Stomach (tissue), 9 donors: ENCODE data around the gene CLRN2. TPM values are rescaled to one million over a fixed set of nuclear protein-coding genes. Genes with fewer than 3 reads are reported as not detected.

ENCODE experiments used
- DNase-seq, 2 donors: peaks; one replicate each; pipeline versions ENCODE4 v3.0.0 to v3.0.0-alpha.2; 2013 to 2019
- H3K27ac ChIP-seq, 5 donors: fragments of 200-600 bp in 4 of 5; sonication (generic) in 4 of 5; one replicate each; pipeline ENCODE4 v1.5.1; 2013 to 2019; ENCODE audit warnings: mild to moderate bottlenecking in 1 of 5, moderate library complexity in 1 of 5
- H3K27me3 ChIP-seq, 3 donors: fragments of 200-600 bp; sonication (generic); one replicate each; pipeline ENCODE4 v1.5.1; 2017 to 2019; ENCODE audit warnings: mixed run types in 1 of 3
- H3K36me3 ChIP-seq, 4 donors: fragments of 200-600 bp; sonication (generic); 1 replicate in 3 of 4; 2 replicates in 1 of 4; pipeline ENCODE4 v1.5.1; 2016 to 2019
- H3K4me1 ChIP-seq, 4 donors: fragments of 200-600 bp; sonication (generic); one replicate each; pipeline ENCODE4 v1.5.1; 2016 to 2019
- H3K4me3 ChIP-seq, 4 donors: fragments of 200-600 bp; sonication (generic) in 3 of 4; one replicate each; pipeline ENCODE4 v1.5.1; 2016 to 2019; ENCODE audit warnings: mild to moderate bottlenecking in 1 of 4
- H3K9me3 ChIP-seq, 4 donors: fragments of 200-600 bp; sonication (generic); one replicate each; pipeline ENCODE4 v1.5.1; 2016 to 2019
- EP300 ChIP-seq: sonication (generic); formaldehyde crosslinking; IDR thresholded peaks from one replicate; pipeline ENCODE4 v1.6.1; 2017; ENCODE audit warnings: antibody characterized with exemption
- POLR2A ChIP-seq, 4 donors: fragments of 450-650 bp; IDR thresholded peaks; one replicate each; pipeline ENCODE4 v1.6.1; 2016; ENCODE audit warnings: antibody characterized with exemption in 4 of 4, control low read depth in 2 of 4, mild to moderate bottlenecking in 1 of 4, moderate library complexity in 1 of 4
- POLR2AphosphoS5 ChIP-seq, 3 donors: sonication (generic); formaldehyde crosslinking; IDR thresholded peaks; one replicate each; pipeline ENCODE4 v1.6.1; 2016; ENCODE audit warnings: antibody characterized with exemption in 3 of 3
- WGBS, 5 donors: extraction: QIAGEN DNeasy Blood & Tissue Kit in 3 of 5; methylation state at CpG; one replicate each; pipeline versions ENCODE4 v1.1.5 to v1.1.7; 2013 to 2018; 5-methylcytosine and 5-hydroxymethylcytosine counted together
- intact Hi-C: fragments of 100-400 bp; cut with DNase I; formaldehyde crosslinking; loops from one replicate; pipeline ENCODE4 v1.15.1; 2023; ENCODE audit warnings: low total_unique reads
- polyA plus RNA-seq, 3 donors: library from polyadenylated mRNA; stranded (reverse); fragments of 200-250 nt; gene quantifications; one replicate each; pipeline ENCODE4 v1.2.3, GENCODE V29; 2013
- total RNA-seq, 5 donors: library from RNA; depleted of rRNA; stranded (reverse); fragments of >200 nt; gene quantifications; one replicate each; pipeline versions ENCODE4 v1.1.0 to v1.2.3, GENCODE V29; 2014 to 2016
- TF ChIP-seq, protein P1 (sequence below), 7 experiments: fragments of 450-650 bp in 4 of 7; fragments of 200-600 bp in 3 of 7; sonication (generic) in 3 of 7; IDR thresholded peaks; one replicate each; pipeline ENCODE4 v1.5.1; 2016 to 2019; ENCODE audit warnings: antibody characterized with exemption in 7 of 7, control low read depth in 2 of 7, mild to moderate bottlenecking in 1 of 7
- donor health status: healthy with polysubstance abuse.
- donor health status: Bipolar disorder and iron deficiency.
- donor health status: healthy.

The CLRN2 gene
- total and polyA plus RNA-seq, 8 donors: not detected

DNA sequence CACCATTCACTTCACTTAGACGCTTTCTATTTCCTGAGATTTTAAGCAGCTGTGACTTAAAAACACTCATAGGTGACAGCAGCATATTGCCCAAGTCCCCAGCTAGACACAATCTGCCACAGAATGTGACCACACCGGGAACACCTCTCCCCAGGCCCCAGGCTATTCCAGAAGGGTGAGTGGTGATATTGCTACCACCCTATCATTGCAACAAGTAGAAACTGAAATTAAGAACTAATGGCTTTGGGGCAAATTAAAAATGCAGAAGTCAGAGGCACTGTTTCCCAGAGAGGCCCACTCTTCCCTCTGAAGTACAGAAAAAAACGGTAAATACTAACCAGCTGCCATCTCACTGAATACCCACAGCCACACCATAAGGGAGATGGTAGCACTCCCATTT lies 38.1 kb upstream of the CLRN2 start:
- Histone ChIP-seq H3K4me3 (no peak overlapping the region), H3K36me3 (peaks cover 0 to 31% (median 2%) of the 10 kb centered on the region in 4 donors), H3K4me1 (no peaks in the 10 kb centered on the region), H3K27ac (no peak overlapping the region), H3K9me3 (peaks cover 0 to 11% (median 3%) of the 10 kb centered on the region in 4 donors), H3K27me3 (no peaks in the 10 kb centered on the region)
- intact Hi-C loops: no loop called here
- TF ChIP-seq EP300 (no peak), POLR2A (IDR thresholded peaks at IDR 0.05) (no peak), POLR2AphosphoS5 (IDR thresholded peaks at IDR 0.05) (no peak)
- TF ChIP-seq, protein P1, sequence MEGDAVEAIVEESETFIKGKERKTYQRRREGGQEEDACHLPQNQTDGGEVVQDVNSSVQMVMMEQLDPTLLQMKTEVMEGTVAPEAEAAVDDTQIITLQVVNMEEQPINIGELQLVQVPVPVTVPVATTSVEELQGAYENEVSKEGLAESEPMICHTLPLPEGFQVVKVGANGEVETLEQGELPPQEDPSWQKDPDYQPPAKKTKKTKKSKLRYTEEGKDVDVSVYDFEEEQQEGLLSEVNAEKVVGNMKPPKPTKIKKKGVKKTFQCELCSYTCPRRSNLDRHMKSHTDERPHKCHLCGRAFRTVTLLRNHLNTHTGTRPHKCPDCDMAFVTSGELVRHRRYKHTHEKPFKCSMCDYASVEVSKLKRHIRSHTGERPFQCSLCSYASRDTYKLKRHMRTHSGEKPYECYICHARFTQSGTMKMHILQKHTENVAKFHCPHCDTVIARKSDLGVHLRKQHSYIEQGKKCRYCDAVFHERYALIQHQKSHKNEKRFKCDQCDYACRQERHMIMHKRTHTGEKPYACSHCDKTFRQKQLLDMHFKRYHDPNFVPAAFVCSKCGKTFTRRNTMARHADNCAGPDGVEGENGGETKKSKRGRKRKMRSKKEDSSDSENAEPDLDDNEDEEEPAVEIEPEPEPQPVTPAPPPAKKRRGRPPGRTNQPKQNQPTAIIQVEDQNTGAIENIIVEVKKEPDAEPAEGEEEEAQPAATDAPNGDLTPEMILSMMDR (IDR thresholded peaks at IDR 0.05): no peak
- WGBS, 5 donors: 74 to 86% (median 79%) methylated on average over 3 of the region's 3 CpGs
- no peak for DNase-seq

DNA sequence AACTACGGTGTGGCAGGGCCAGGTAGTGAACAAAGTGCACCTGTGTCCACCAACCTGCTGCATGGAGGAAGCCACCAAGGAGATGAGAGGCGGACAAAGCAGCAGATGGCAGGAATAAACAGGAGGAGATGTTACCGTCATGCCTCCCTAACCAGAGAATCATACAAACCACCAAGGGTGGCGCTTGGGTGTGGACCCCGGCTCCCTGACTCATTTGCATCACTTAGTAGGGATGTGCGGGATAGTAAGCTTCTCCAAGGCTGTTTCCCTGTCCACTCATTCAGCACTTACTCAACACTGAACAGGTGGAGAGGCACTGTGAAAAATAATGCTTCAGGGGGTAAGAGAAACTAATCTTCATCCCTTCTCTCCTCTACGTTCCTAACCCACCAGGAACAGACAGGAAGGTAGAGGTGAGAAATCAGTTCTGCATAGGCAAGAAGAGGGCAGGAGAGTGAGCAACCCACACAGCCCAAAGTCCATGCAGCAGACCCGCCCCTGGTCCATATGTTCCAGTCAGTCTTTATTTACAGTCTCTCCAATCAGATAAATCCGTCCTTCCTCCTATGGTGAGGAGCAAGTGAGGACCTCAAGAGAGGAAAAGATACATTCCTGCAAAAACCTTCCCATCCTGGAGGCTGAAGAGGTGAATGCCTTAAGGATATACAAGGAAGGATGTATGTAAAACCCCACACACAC lies 37.0 kb upstream of the CLRN2 start:
- DNase-seq: no peak
- H3K27me3 ChIP-seq: no peaks in the 10 kb centered on the region
- intact Hi-C loops: no loop called here
- H3K36me3 ChIP-seq: peaks cover 0 to 42% (median 7%) of the 10 kb centered on the region in 4 donors
- H3K27ac ChIP-seq: no peak overlapping the region
- H3K4me3 ChIP-seq: no peak overlapping the region
- WGBS, 5 donors: 74 to 87% (median 79%) methylated on average over 9 of the region's 9 CpGs
- TF ChIP-seq, protein P1 (IDR thresholded peaks at IDR 0.05): no peak
- TF ChIP-seq POLR2AphosphoS5 (IDR thresholded peaks at IDR 0.05) (no peak), POLR2A (IDR thresholded peaks at IDR 0.05) (no peak), EP300 (no peak)
- H3K4me1 ChIP-seq: no peaks in the 10 kb centered on the region
- H3K9me3 ChIP-seq: peaks cover 0 to 11% (median 3%) of the 10 kb centered on the region in 4 donors

DNA sequence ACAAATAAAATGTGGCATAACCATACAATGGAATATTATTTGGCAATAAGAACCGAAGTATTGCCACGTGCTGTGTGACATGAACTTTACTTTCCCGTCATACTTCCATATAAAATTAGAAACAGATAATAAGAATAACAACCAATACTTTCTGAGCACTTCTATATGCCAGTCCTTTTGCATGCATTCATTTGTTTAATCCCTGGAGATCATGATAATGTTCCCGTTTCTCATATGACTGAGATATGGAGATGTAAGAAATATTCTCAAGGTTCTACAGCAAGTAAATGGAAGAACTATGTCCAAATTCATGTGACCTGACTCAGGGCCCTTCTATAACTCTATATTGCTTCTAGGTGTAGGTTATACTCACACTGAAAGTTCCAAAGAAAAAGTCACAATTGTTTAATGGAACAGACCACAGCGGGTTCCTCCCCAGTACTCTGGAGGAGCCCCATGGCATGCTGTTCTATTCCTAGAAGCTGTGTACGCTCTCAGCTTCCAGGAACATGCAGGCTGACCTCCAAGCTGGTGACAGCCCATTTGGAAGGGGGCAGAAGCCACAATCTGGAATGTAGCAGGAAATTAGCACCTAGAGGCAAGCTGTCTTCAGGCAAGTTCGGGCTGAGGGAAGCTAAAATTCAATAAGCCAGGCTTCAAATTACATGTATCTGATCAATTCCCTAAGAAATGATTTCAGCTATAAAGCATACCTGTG lies 34.6 kb upstream of the CLRN2 start:
- Histone ChIP-seq H3K27ac (no peak overlapping the region), H3K4me1 (no peaks in the 10 kb centered on the region), H3K36me3 (peaks cover 0 to 66% (median 21%) of the 10 kb centered on the region in 4 donors), H3K9me3 (peaks cover 0 to 11% (median 3%) of the 10 kb centered on the region in 4 donors), H3K27me3 (no peaks in the 10 kb centered on the region), H3K4me3 (no peak overlapping the region)
- TF ChIP-seq EP300: no peak
- no peak for TF ChIP-seq POLR2A (IDR thresholded peaks at IDR 0.05)
- no peak for TF ChIP-seq POLR2AphosphoS5 (IDR thresholded peaks at IDR 0.05)
- TF ChIP-seq, protein P1 (IDR thresholded peaks at IDR 0.05): no peak
- DNase-seq: no peak
- intact Hi-C loops: no loop called here
- WGBS, 5 donors: 74 to 91% (median 89%) methylated on average over 6 to 7 of the region's 7 CpGs

DNA sequence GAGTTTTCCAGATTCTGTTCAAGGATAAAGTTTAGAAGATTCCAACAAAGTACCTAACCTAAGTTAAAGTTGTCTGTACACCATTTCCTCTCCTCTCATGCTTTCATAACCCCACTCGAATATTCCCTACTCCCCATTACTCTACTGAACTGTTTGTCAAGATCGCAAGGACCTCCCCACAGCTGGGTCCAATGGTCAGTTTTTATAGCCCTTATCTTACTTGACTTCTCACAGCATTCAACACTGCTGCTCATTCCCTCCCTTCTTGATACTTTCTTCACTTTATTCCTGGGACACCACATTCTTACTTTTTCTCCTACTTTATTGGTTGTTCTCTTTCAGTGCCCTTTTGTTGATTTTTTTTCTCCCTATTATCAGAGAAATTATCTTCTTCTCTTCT lies 34.0 kb upstream of the CLRN2 start:
- intact Hi-C loops: no loop called here

More for the DNA sequence above, 34.0 kb upstream of the CLRN2 start:
- Histone ChIP-seq H3K36me3 (peaks cover 0 to 72% (median 27%) of the 10 kb centered on the region in 4 donors), H3K9me3 (peaks cover 0 to 11% (median 3%) of the 10 kb centered on the region in 4 donors), H3K27me3 (no peaks in the 10 kb centered on the region), H3K4me1 (no peaks in the 10 kb centered on the region), H3K4me3 (no peak overlapping the region), H3K27ac (no peak overlapping the region)
- TF ChIP-seq, protein P1 (IDR thresholded peaks at IDR 0.05): no peak
- no peak for TF ChIP-seq POLR2AphosphoS5 (IDR thresholded peaks at IDR 0.05)
- no peak for TF ChIP-seq POLR2A (IDR thresholded peaks at IDR 0.05)
- no peak for TF ChIP-seq EP300
- 90 to 97% (median 93%) methylated on average over 2 of the region's 2 CpGs for WGBS, 5 donors
- no peak for DNase-seq
